Measurements from ENCODE around the gene MEF2C.

GRCh38 chr5:88833371-88834130, 49.4 kb downstream of the MEF2C start:
- no peak for TF ChIP-seq POLR2A (IDR thresholded peaks at IDR 0.05; ENCODE audit: borderline replicate concordance, extremely low read depth, insufficient read depth, insufficient read length)
- TF ChIP-seq CTCF (IDR thresholded peaks at IDR 0.05 in 2 of 3, conservative IDR thresholded peaks at IDR 0.05 in 1 of 3; ENCODE audit: borderline replicate concordance in 1 of 3, insufficient read depth in 1 of 3, low read depth in 2 of 3, low read length in 2 of 3) = no peak
- TF ChIP-seq ZBTB33 (IDR thresholded peaks at IDR 0.05; ENCODE audit: extremely low read depth, insufficient replicate concordance, low read length) = no peak
- no peak for TF ChIP-seq REST (IDR thresholded peaks at IDR 0.05; ENCODE audit: low read depth)
- TF ChIP-seq MAX (IDR thresholded peaks at IDR 0.05) = no peak
- no peak for TF ChIP-seq TCF7L2 (IDR thresholded peaks at IDR 0.05; ENCODE audit: borderline replicate concordance, extremely low read depth, insufficient read depth, insufficient read length)
- TF ChIP-seq POLR2AphosphoS5 (IDR thresholded peaks at IDR 0.05; ENCODE audit: low read depth, low read length) = no peak
- TF ChIP-seq YY1 (IDR thresholded peaks at IDR 0.05; ENCODE audit: extremely low read depth, insufficient replicate concordance, low read depth, low read length) = no peak
- TF ChIP-seq ZNF274 (IDR thresholded peaks at IDR 0.05; ENCODE audit: low read depth, low read length) = no peak
- TF ChIP-seq ZFX (IDR thresholded peaks at IDR 0.05) = no peak
- no peak for TF ChIP-seq SIN3A (IDR thresholded peaks at IDR 0.05; ENCODE audit: low read depth)
- no peak for TF ChIP-seq RAD21 (IDR thresholded peaks at IDR 0.05; ENCODE audit: low read depth)
